HG03039 (cell line): ENCODE data around the gene FIGNL1.
A peak's percentile ranks its signal among the peaks of the same experiment; 100 is the strongest.

Experiments
- ATAC-seq: cut with Tn5 transposase; IDR thresholded peaks from one replicate; pipeline ENCODE4 v1.9.1; 2021; ENCODE audit warnings: mild to moderate bottlenecking, moderate library complexity; ENCODE audit not compliant: unreplicated experiment

FIGNL1 gene

GRCh38 chr7:50449881-50450589 is at the start of gene FIGNL1:
Gene FIGNL1 (minus strand): TSS chr7:50450350. CDS start chr7:50447287, 3,063 bp downstream.
- peak; percentile 76 for ATAC-seq

- ATAC-seq = no peak
These were observed 48.9 kb upstream of the FIGNL1 start for GRCh38 chr7:50499092-50499491.

GRCh38 chr7:50497968-50498367 is 47.8 kb upstream of the FIGNL1 start:
- no peak for ATAC-seq

GRCh38 chr7:50497068-50497642 is 47.0 kb upstream of the FIGNL1 start:
- ATAC-seq = no peak

- ATAC-seq = no peak
These were observed 46.4 kb upstream of the FIGNL1 start for GRCh38 chr7:50496569-50496968.

GRCh38 chr7:50495746-50496145 is 45.6 kb upstream of the FIGNL1 start:
- no peak for ATAC-seq

- ATAC-seq = no peak
These were observed 42.8 kb upstream of the FIGNL1 start for GRCh38 chr7:50492770-50493519.

- no peak for ATAC-seq
These were observed 41.8 kb upstream of the FIGNL1 start for GRCh38 chr7:50491943-50492342.

GRCh38 chr7:50491209-50491608 is 41.1 kb upstream of the FIGNL1 start:
- ATAC-seq = no peak

GRCh38 chr7:50488379-50488778 is 38.2 kb upstream of the FIGNL1 start:
- no peak for ATAC-seq

GRCh38 chr7:50486512-50486911 is 36.4 kb upstream of the FIGNL1 start:
- ATAC-seq = no peak

GRCh38 chr7:50481867-50482266 is 31.7 kb upstream of the FIGNL1 start:
- ATAC-seq = no peak

GRCh38 chr7:50480797-50481196 is 30.6 kb upstream of the FIGNL1 start:
- no peak for ATAC-seq

- ATAC-seq = no peak
These were observed 29.8 kb upstream of the FIGNL1 start for GRCh38 chr7:50479743-50480517.

GRCh38 chr7:50477640-50478039 is 27.5 kb upstream of the FIGNL1 start:
- ATAC-seq = no peak

- no peak for ATAC-seq
These were observed 26.9 kb upstream of the FIGNL1 start for GRCh38 chr7:50476953-50477625.

GRCh38 chr7:50475340-50475739 is 25.2 kb upstream of the FIGNL1 start:
- no peak for ATAC-seq

GRCh38 chr7:50474382-50475160 is 24.4 kb upstream of the FIGNL1 start:
- ATAC-seq = no peak

- no peak for ATAC-seq
These were observed 23.4 kb upstream of the FIGNL1 start for GRCh38 chr7:50473531-50473930.

GRCh38 chr7:50472427-50472826 is 22.3 kb upstream of the FIGNL1 start:
- no peak for ATAC-seq
